Peyer's patch (tissue), 4 donors: ENCODE measurements around the gene MAML3. TPM values are rescaled to one million over a fixed set of nuclear protein-coding genes. Genes with fewer than 3 reads are reported as not detected.

ENCODE experiments used
- DNase-seq, 3 donors: peaks; one replicate each; pipeline ENCODE4 v3.0.0-alpha.2; 2017 to 2019
- H3K27ac ChIP-seq, 4 donors: fragments of 200-600 bp; sonication (generic); one replicate each; pipeline ENCODE4 v1.5.1; 2016 to 2019
- H3K27me3 ChIP-seq, 2 donors: fragments of 200-600 bp; sonication (generic); one replicate each; pipeline ENCODE4 v1.5.1; 2019
- H3K36me3 ChIP-seq, 3 donors: fragments of 200-600 bp; sonication (generic); one replicate each; pipeline ENCODE4 v1.5.1; 2016 to 2019
- H3K4me1 ChIP-seq, 4 donors: fragments of 200-600 bp; sonication (generic); one replicate each; pipeline ENCODE4 v1.5.1; 2016 to 2019
- H3K4me3 ChIP-seq, 4 donors: fragments of 200-600 bp; sonication (generic); 1 replicate in 3 of 4; 2 replicates in 1 of 4; pipeline ENCODE4 v1.5.1; 2016 to 2019; ENCODE audit warnings: mild to moderate bottlenecking in 1 of 4
- H3K9me3 ChIP-seq, 4 donors: fragments of 200-600 bp; sonication (generic); one replicate each; pipeline ENCODE4 v1.5.1; 2016 to 2019; ENCODE audit warnings: mild to moderate bottlenecking in 1 of 4
- CTCF ChIP-seq, 6 experiments: fragments of 450-650 bp in 4 of 6; fragments of 200-600 bp in 2 of 6; sonication (generic) in 1 of 6; IDR thresholded peaks; one replicate each; pipeline ENCODE4 v1.5.1; 2017 to 2019; ENCODE audit warnings: antibody characterized with exemption in 6 of 6, mild to moderate bottlenecking in 3 of 6, moderate library complexity in 1 of 6
- POLR2A ChIP-seq, 2 donors: fragments of 450-650 bp; IDR thresholded peaks; one replicate each; pipeline ENCODE4 v1.5.1; 2017; ENCODE audit warnings: antibody characterized with exemption in 2 of 2, mild to moderate bottlenecking in 2 of 2, moderate library complexity in 2 of 2
- total RNA-seq, 4 donors: library from RNA; depleted of rRNA; stranded (reverse); fragments of >200 nt; gene quantifications; one replicate each; pipeline ENCODE4 v1.1.0, GENCODE V29; 2016

MAML3 gene
- total RNA-seq, 4 donors from 2014 or later, result 6.5 to 44.6 (median 22.1) TPM

GRCh38 chr4:139880841-139881240 lies 273.1 kb downstream of the MAML3 start:
- H3K27ac ChIP-seq, result no peak overlapping the region

GRCh38 chr4:139878050-139878449 lies 275.9 kb downstream of the MAML3 start:
- Histone ChIP-seq H3K27me3 (no peaks in the 10 kb centered on the region), H3K9me3 (no peaks in the 10 kb centered on the region), H3K36me3 (no peaks in the 10 kb centered on the region), H3K4me3 (no peak overlapping the region), H3K27ac (no peak overlapping the region), H3K4me1 (peaks cover 0 to 4% (median 0%) of the 10 kb centered on the region in 4 donors)
- TF ChIP-seq CTCF (IDR thresholded peaks at IDR 0.05) (no peak), POLR2A (IDR thresholded peaks at IDR 0.05) (no peak)
- no peak for DNase-seq

More at GRCh38 chr4:139880841-139881240, 273.1 kb downstream of the MAML3 start:
- Histone ChIP-seq H3K36me3 (no peaks in the 10 kb centered on the region), H3K4me3 (no peak overlapping the region), H3K4me1 (peaks cover 0 to 4% (median 0%) of the 10 kb centered on the region in 4 donors), H3K9me3 (no peaks in the 10 kb centered on the region), H3K27me3 (no peaks in the 10 kb centered on the region)
- no peak for DNase-seq
- no peak for TF ChIP-seq CTCF (IDR thresholded peaks at IDR 0.05)
- TF ChIP-seq POLR2A (IDR thresholded peaks at IDR 0.05), result no peak

GRCh38 chr4:139876337-139876941 lies 277.5 kb downstream of the MAML3 start:
- Histone ChIP-seq H3K4me3 (no peak overlapping the region), H3K4me1 (peaks cover 0 to 4% (median 0%) of the 10 kb centered on the region in 4 donors), H3K36me3 (no peaks in the 10 kb centered on the region), H3K27ac (no peak overlapping the region), H3K9me3 (no peaks in the 10 kb centered on the region), H3K27me3 (no peaks in the 10 kb centered on the region)
- no peak for DNase-seq
- TF ChIP-seq CTCF (IDR thresholded peaks at IDR 0.05), result no peak
- no peak for TF ChIP-seq POLR2A (IDR thresholded peaks at IDR 0.05)

GRCh38 chr4:139875411-139875825 lies 278.6 kb downstream of the MAML3 start:
- DNase-seq, result no peak
- Histone ChIP-seq H3K9me3 (no peaks in the 10 kb centered on the region), H3K36me3 (no peaks in the 10 kb centered on the region), H3K27ac (no peak overlapping the region), H3K4me1 (peaks cover 0 to 4% (median 0%) of the 10 kb centered on the region in 4 donors), H3K27me3 (no peaks in the 10 kb centered on the region), H3K4me3 (no peak overlapping the region)
- no peak for TF ChIP-seq CTCF (IDR thresholded peaks at IDR 0.05)

- Histone ChIP-seq H3K4me3 (no peak overlapping the region), H3K36me3 (no peaks in the 10 kb centered on the region), H3K27me3 (no peaks in the 10 kb centered on the region), H3K27ac (no peak overlapping the region), H3K9me3 (no peaks in the 10 kb centered on the region), H3K4me1 (peaks cover 0 to 4% (median 0%) of the 10 kb centered on the region in 4 donors)
- no peak for TF ChIP-seq CTCF (IDR thresholded peaks at IDR 0.05)
- TF ChIP-seq POLR2A (IDR thresholded peaks at IDR 0.05), result no peak
- no peak for DNase-seq
Observed at GRCh38 chr4:139873111-139873860, 280.7 kb downstream of the MAML3 start.
